Osteocyte (in vitro differentiated cells): Measurements from ENCODE around the gene FAM181A. TPM values are rescaled to one million over a fixed set of nuclear protein-coding genes. Genes with fewer than 3 reads are reported as not detected.

Experiments
- DNase-seq: peaks from one replicate; pipeline ENCODE4 v3.0.0; 2021; ENCODE audit warnings: mixed read lengths; ENCODE audit not compliant: unreplicated experiment; ENCODE audit errors: extremely low spot score
- H3K27ac Mint-ChIP-seq: one replicate; pipeline ENCODE4 v1.8.0; 2021; ENCODE audit warnings: mild to moderate bottlenecking, mixed read lengths; ENCODE audit not compliant: unreplicated experiment
- H3K27me3 Mint-ChIP-seq: one replicate; pipeline ENCODE4 v1.8.0; 2021; ENCODE audit warnings: mixed read lengths; ENCODE audit not compliant: unreplicated experiment
- H3K36me3 Mint-ChIP-seq: one replicate; pipeline ENCODE4 v1.8.0; 2021; ENCODE audit warnings: mixed read lengths; ENCODE audit not compliant: unreplicated experiment
- H3K4me1 Mint-ChIP-seq: one replicate; pipeline ENCODE4 v1.8.0; 2021; ENCODE audit warnings: mixed read lengths; ENCODE audit not compliant: unreplicated experiment
- H3K4me3 Mint-ChIP-seq: one replicate; pipeline ENCODE4 v1.8.0; 2021; ENCODE audit warnings: mild to moderate bottlenecking, moderate library complexity, mixed read lengths; ENCODE audit not compliant: unreplicated experiment
- H3K9me3 Mint-ChIP-seq: one replicate; pipeline ENCODE4 v1.8.0; 2021; ENCODE audit warnings: mixed read lengths; ENCODE audit not compliant: unreplicated experiment
- total RNA-seq: library from RNA; stranded (reverse); gene quantifications from 2 replicates; pipeline ENCODE4 v1.2.1, GENCODE V29; 2021
- TF ChIP-seq, protein P1 (sequence below): fragments of 200-600 bp; sonication (generic); IDR thresholded peaks from 2 replicates; pipeline ENCODE4 v1.5.0; 2021; ENCODE audit warnings: antibody characterized with exemption, mild to moderate bottlenecking, moderate library complexity

Gene FAM181A
- total RNA-seq, 1 donor from 2014 or later: not detected

DNA sequence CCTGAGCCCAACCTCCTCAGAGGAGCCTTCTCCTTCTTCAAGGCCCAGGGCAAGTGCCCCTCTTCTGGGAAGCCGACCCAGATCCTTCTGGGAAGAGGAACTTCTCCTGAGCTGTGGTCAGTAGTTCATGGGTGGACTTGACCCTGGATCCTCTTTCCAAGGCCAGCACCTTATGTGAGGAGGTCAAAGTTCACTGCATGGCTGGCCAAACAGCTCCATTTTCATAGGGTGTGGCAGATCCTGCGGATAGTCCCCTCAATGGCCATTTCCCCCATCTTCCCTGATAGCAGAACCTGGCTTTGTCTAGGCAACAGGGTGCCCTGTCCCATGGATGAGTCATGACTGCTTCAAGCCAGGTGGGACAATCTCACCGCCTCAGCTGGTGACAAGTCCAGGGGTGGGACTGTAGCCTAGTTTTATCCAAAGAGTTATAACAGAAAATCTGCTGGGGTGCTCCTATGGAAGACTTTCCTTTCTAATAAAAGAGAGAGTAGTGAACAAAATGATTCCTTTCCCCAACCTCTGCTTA, 38.9 kb downstream of the FAM181A start:
- H3K9me3 Mint-ChIP-seq: peaks cover 5% of the 10 kb centered on the region
- H3K27me3 Mint-ChIP-seq: peaks cover 8% of the 10 kb centered on the region
- H3K36me3 Mint-ChIP-seq: no peaks in the 10 kb centered on the region
- DNase-seq: no peak
- H3K4me3 Mint-ChIP-seq: no peak overlapping the region
- TF ChIP-seq, protein P1, sequence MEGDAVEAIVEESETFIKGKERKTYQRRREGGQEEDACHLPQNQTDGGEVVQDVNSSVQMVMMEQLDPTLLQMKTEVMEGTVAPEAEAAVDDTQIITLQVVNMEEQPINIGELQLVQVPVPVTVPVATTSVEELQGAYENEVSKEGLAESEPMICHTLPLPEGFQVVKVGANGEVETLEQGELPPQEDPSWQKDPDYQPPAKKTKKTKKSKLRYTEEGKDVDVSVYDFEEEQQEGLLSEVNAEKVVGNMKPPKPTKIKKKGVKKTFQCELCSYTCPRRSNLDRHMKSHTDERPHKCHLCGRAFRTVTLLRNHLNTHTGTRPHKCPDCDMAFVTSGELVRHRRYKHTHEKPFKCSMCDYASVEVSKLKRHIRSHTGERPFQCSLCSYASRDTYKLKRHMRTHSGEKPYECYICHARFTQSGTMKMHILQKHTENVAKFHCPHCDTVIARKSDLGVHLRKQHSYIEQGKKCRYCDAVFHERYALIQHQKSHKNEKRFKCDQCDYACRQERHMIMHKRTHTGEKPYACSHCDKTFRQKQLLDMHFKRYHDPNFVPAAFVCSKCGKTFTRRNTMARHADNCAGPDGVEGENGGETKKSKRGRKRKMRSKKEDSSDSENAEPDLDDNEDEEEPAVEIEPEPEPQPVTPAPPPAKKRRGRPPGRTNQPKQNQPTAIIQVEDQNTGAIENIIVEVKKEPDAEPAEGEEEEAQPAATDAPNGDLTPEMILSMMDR: no peak
- peaks cover 26% of the 10 kb centered on the region for H3K4me1 Mint-ChIP-seq
- no peak overlapping the region for H3K27ac Mint-ChIP-seq

DNA sequence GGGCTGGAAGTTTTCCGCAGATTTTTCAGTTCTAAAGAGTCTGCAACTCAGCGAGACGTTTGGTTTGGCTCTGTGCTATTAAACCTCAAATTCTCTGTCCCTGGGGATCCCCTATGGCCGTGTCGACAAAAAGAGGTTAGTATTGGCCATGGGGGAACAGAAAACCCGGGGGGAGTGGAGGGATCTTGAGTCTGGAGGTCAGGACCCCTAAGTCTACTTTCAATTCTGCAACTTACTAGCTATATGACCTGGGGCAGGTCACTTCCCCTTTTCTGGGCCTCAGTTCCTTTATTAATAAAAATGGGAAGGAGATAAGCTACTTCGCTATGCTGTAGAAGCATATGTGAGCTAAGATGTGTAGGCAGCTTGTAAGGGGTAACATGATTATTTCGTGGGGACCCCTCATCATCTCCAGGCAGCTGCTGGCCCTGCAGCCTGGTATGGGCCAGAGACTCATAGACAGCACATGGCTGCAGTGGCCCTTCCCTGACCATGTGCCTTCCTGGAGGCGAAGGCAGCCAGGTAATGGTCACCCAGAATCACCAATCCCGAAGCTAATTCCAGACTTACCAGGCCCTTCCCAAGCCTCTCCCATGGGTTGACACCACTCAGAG, 40.6 kb downstream of the FAM181A start:
- TF ChIP-seq, protein P1: no peak
- no peak for DNase-seq
- no peak overlapping the region for H3K27ac Mint-ChIP-seq
- peaks cover 24% of the 10 kb centered on the region for H3K4me1 Mint-ChIP-seq
- H3K9me3 Mint-ChIP-seq: peaks cover 5% of the 10 kb centered on the region
- no peaks in the 10 kb centered on the region for H3K36me3 Mint-ChIP-seq
- no peak overlapping the region for H3K4me3 Mint-ChIP-seq
- H3K27me3 Mint-ChIP-seq: peaks cover 12% of the 10 kb centered on the region

DNA sequence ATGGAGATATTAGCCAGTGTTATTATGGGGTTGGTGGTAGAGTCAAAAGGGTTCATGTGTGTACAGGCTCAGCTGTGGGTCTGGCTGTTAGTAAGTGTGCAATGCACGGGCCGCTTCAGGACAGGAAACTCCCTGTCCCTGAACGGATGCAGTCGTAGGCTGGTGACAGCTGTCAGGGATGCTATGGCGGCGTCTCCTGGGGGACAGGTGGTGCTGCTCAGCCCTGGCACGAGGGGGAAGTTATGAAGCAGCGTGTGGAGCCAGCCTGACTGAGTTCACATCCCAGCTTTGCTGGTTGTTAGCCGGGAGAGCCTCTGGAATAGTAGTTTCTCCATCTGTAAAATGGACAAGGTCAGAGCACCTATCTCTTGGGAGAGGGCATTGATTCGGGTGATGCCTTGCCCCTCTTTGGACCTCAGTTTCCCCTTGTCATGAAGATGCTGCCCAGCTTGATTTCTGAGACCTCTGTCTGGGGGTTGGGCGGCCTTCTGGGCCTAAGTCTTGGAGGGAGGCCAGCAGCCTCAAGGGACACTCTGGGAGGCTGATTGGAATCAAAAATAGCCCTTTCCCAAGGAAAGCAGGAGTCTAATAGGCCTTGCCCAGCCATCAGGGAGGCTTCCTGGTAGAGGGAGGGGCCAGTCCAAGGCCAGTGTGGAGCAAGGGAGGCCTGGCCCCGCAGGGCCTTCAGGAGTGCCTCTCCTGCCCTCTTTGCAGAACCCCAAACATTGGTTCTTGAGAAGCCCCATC, 42.1 kb downstream of the FAM181A start:
- no peak overlapping the region for H3K4me3 Mint-ChIP-seq
- TF ChIP-seq, protein P1: no peak
- no peak for DNase-seq
- H3K27ac Mint-ChIP-seq: no peak overlapping the region
- peaks cover 14% of the 10 kb centered on the region for H3K27me3 Mint-ChIP-seq
- H3K36me3 Mint-ChIP-seq: no peaks in the 10 kb centered on the region
- peaks cover 5% of the 10 kb centered on the region for H3K9me3 Mint-ChIP-seq
- peaks cover 17% of the 10 kb centered on the region for H3K4me1 Mint-ChIP-seq

DNA sequence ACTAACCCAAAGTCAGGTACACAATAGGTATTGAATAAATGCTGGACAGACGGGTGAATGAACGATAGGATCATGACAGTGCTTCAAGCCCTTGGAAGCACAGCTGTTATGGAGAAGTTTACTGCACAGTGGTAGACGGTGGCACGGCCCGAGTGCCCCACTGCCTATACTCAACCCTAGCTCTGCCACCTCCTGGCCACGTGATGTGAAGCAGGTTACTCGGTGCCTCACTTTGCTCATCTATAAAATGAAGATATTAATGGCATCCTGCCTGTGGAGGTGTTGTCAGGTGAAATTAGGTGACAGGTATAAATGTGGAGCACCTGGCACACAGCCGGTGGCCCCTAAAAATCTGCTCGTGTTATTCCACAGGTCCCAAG, 43.4 kb downstream of the FAM181A start:
- Mint-ChIP-seq H3K4me1 (peaks cover 7% of the 10 kb centered on the region), H3K4me3 (no peak overlapping the region), H3K27me3 (peaks cover 16% of the 10 kb centered on the region), H3K27ac (no peak overlapping the region), H3K36me3 (no peaks in the 10 kb centered on the region), H3K9me3 (no peaks in the 10 kb centered on the region)
- DNase-seq: no peak
- TF ChIP-seq, protein P1: peak; percentile 22

DNA sequence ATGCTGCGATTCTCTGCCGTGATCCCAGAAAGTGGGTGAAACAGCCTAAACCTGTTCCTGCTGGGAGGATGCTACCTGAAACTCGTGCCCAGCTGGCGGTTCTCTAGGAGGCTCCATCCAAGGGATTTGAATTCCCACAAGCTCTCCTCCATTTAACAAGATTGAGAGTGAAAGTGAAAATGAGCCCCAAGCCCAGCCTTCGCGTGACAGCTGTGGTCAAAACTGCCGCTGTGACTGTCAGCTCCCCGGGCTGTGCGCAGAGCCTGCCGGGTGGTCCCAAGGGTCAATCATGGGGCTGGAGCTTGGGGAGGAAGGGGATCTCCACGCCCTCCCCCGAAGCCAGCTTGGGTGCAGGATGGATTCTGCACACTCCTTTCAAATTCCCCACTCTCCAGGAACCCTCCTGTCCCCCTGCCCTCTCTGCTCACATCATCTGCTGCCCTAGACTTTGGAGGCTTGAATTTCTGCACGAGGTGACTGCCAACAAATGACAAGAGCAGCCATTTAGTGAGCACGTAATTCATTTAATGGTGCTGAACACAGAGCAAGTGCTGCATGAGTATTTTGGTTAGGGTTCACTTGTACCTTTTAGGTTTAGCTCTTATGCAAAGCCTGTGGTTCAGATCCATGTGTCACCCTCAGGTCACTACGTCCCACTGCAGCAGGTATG, 44.0 kb downstream of the FAM181A start:
- no peaks in the 10 kb centered on the region for H3K36me3 Mint-ChIP-seq
- peaks cover 2% of the 10 kb centered on the region for H3K4me1 Mint-ChIP-seq
- TF ChIP-seq, protein P1: peak; percentile 1
- no peaks in the 10 kb centered on the region for H3K9me3 Mint-ChIP-seq
- peaks cover 21% of the 10 kb centered on the region for H3K27me3 Mint-ChIP-seq
- H3K27ac Mint-ChIP-seq: no peak overlapping the region
- DNase-seq: no peak
- no peak overlapping the region for H3K4me3 Mint-ChIP-seq
